Motor neuron (in vitro differentiated cells): ENCODE data around the gene TRIM39. TPM values are rescaled to one million over a fixed set of nuclear protein-coding genes. Genes with fewer than 3 reads are reported as not detected.

Experiments
- total RNA-seq, 8 experiments: library from RNA; unstranded; fragments of 300-600 nt; gene quantifications; 2 replicates each; pipeline versions ENCODE4 v1.2.3 to v1.2.4, GENCODE V29; 2022

Gene TRIM39
- total RNA-seq, 8 experiments from 2014 or later, result 8.9 to 15.4 (median 11.1) TPM

Other genes starting within 250 kb of the TRIM39 start
- 10 to 100 TPM in 1 of 8 experiments, under 1 TPM in 4, not detected in 3; 0.25 to 15.1 (median 0.90) TPM for gene TRIM31, start 213.8 kb upstream of the TRIM39 start, total RNA-seq
- gene TRIM40, start 190.8 kb upstream of the TRIM39 start, total RNA-seq, result 1 to 10 TPM in 1 of 8 experiments, under 1 TPM in 3, not detected in 4; 0.22 to 1.3 (median 0.50) TPM
- 1 to 10 TPM in 1 of 8 experiments, under 1 TPM in 4, not detected in 3; 0.05 to 1.2 (median 0.17) TPM for gene TRIM10, start 165.7 kb upstream of the TRIM39 start, total RNA-seq
- under 1 TPM in 3 of 8 experiments, not detected in 5; 0.14 to 0.77 (median 0.25) TPM for gene TRIM15, start 163.4 kb upstream of the TRIM39 start, total RNA-seq
- 10 to 100 TPM; 20.7 to 60.1 (median 28.7) TPM for gene TRIM26, start 113.5 kb upstream of the TRIM39 start, total RNA-seq
- gene RPP21, start 18.2 kb downstream of the TRIM39 start, total RNA-seq, result 10 to 100 TPM; 38.0 to 88.1 (median 74.3) TPM
- gene HLA-E, start 162.6 kb downstream of the TRIM39 start, total RNA-seq, result 100 to 1,000 TPM in 3 of 8 experiments, 10 to 100 TPM in 1, 1 to 10 TPM in 4; 1.5 to 221 (median 44.6) TPM
- gene GNL1, start 229.6 kb downstream of the TRIM39 start, total RNA-seq, result 10 to 100 TPM; 23.4 to 66.0 (median 37.5) TPM
- gene PRR3, start 230.4 kb downstream of the TRIM39 start, total RNA-seq, result 10 to 100 TPM; 11.2 to 41.1 (median 32.4) TPM
- 10 to 100 TPM; 31.6 to 81.9 (median 55.3) TPM for gene ABCF1, start 244.5 kb downstream of the TRIM39 start, total RNA-seq